ACHN (cell line): ENCODE data around the gene PNPLA1.

Experiments used
- DNase-seq: peaks from one replicate; pipeline ENCODE4 v3.0.0-alpha.2; 2015
- in situ Hi-C: cut with HindIII; loops from 2 replicates; pipeline ENCODE4 v1.10.0; 2017; ENCODE audit warnings: low sequenced_read_pairs, low pct_ligation_motif_present, low pct_unique_long_range_greater_than_20kb

PNPLA1 gene

GRCh38 chr6:36269834-36270705 is at the start of gene PNPLA1:
PNPLA1 (plus strand) TSS chr6:36270060; CDS start chr6:36270460, 400 bp downstream.
- no peak for DNase-seq

GRCh38 chr6:36220226-36220625 is 49.6 kb upstream of the PNPLA1 start:
- DNase-seq: no peak
- in situ Hi-C loops: no loop called here

More at GRCh38 chr6:36269834-36270705, at the start of gene PNPLA1:
- in situ Hi-C loops: no loop called here

DNA sequence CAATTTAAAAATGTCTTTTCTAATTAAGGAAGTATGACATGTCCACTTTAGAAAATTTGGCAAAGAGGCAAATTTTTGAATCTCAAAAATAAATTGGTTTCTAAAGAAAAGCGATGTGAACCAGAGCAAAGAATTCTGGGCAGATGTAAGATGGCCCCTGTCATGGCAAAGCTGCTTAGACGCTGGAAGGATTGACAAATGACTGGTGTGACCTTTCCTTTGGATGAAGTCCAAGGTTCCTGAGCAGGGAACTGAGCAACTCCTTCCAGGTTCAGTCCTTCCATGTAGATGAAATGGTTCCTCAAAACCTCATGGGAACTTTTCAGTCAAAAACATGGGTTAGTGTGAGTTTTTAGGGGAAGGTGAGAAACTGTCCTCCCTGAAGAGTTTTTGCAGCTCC is 48.2 kb upstream of the PNPLA1 start:
- in situ Hi-C loops: no loop called here

GRCh38 chr6:36222924-36223323 is 46.9 kb upstream of the PNPLA1 start:
- in situ Hi-C loops: no loop called here
- no peak for DNase-seq

More for the DNA sequence above, 48.2 kb upstream of the PNPLA1 start:
- DNase-seq: no peak

- DNase-seq: no peak
- in situ Hi-C loops: no loop called here
Observed at GRCh38 chr6:36223706-36224105, 46.2 kb upstream of the PNPLA1 start.

DNA sequence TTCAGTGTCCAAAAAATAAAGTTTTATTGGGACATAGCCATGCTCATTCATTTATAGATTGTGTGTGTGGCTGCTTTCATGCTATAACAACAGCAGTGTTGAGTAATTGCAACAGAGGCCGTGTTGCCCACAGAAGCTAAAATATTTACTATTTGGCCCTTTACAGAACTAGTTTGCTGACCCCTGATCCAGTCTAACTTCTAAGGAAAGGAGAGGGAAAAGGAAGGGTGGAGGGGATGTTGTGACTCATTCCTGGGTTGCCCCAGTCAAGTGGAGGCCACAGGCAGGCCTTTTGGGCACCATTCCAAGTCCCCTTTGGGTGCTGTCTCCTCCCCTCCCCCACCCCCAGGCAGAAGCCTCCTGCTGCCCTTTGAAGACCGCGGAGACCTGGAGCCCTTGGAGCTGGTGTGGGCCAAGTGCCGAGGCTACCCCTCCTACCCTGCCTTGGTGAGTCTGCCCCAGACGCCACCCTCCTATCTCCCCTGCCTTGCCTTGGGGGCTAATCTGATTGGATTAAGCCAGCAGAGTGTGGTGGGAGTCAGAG is 44.9 kb upstream of the PNPLA1 start:
- in situ Hi-C loops: no loop called here
- peak; percentile 30 for DNase-seq

DNA sequence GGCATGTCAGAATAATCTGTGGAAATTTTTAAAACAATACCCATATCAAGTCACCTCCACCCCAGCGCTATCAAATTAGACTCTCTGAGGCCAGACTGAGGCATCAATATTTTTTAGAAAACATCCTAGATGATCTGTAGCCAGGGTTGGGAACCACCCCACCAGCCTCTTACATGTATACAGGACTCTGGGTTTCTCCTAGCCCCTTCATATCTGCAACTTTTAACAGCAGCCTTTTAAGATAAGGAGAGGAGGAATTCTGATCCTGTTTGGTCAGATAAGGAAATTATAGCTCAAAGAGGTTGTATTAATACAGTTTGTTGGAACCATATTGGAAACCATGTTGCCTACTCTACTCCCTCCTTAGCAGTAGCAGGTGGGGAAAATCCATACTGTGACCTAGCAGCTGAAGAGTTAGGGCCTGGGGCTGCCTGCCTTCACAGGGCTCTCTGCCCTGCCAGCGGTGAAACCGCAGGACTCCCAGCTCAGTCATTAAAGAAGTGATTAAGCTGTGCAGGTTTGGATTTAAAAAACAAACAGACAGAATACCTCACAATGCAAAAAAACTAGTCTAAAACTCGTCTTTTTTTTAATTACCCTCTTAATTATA is 43.3 kb upstream of the PNPLA1 start:
- DNase-seq: no peak
- in situ Hi-C loops: no loop called here

DNA sequence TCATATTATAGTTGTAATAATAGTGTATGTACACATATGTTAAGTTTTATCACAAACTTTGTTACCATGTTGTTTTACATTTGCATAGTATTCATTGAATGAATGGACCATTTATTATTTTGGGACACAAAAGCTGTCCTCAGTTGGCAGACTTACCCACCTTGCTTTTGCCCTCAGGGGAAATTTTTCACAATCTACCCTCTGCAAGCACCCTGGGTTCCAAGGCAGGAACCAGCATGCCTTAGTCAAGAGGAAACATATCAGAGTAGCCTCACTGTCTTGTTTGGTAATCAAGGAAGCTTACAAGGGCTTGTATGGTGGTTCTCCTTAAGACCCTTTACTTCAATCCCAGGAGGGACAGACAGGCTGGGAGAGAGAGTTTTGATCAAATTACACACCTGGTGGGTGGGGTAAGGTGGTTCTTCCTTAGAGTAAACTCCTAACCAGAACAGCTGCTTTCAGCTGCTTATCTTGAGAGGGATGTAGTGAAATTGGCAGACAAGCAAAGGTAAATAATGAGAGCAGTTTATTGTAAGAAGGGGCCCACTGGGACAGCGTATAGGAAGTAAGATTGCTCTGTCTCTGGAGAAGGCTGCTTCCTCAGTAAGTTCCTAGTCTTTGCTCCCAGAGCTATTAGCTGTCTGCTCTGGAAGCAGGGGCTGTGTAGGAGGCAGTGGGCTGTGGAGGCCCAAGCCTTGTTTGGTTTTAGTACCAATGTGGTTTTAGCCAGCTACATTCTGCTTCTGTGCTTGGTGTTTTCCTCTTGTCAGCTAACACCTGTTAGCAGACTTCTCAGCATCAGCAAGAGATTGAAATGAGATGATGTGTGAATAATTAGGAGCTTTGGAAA is 42.3 kb upstream of the PNPLA1 start:
- in situ Hi-C loops: no loop called here
- DNase-seq: no peak

DNA sequence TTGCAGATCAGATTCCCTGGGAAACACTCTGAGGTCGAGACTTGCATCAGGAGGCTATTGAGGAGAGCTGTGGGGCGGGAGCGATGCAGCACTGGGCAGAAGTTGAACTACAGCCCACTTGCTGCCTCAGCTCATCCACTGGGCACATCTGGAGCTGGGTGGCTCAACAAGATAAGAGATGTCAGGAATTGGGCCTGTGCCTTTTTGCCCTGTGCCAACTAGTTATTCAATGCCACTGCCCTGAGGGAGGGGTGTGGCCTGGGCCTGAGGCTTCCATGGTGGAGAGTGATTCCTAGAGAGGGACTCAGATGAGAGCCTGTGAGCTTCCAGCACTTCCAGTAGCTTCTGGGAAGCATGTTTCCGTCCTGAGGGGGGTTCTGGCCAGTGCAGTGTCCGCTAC is 40.6 kb upstream of the PNPLA1 start:
- in situ Hi-C loops: no loop called here

DNA sequence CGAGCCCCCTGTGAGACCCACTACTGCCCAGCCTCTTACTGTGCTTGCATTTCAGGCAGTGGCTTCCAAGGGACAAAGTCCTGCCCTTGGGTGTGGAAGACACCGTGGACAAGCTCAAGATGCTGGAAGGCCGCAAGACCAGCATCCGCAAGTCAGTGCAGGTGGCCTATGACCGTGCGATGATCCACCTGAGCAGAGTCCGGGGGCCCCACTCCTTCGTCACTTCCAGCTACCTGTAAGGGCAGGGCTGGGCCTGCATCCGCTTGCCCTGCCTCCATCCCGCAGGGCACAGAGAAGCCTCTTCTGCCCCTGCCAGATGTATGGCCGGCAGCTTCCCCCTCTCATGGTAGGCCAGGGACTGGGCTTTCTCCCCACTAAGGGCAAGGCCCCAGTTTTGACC is 39.5 kb upstream of the PNPLA1 start:
- DNase-seq: no peak
- in situ Hi-C loops: no loop called here

More for the DNA sequence above, 40.6 kb upstream of the PNPLA1 start:
- DNase-seq: no peak

- DNase-seq: no peak
- in situ Hi-C loops: no loop called here
Observed at GRCh38 chr6:36232172-36232571, 37.7 kb upstream of the PNPLA1 start.

- DNase-seq: no peak
- in situ Hi-C loops: no loop called here
Observed at GRCh38 chr6:36235309-36235708, 34.6 kb upstream of the PNPLA1 start.

- in situ Hi-C loops: no loop called here
- DNase-seq: no peak
Observed at GRCh38 chr6:36235862-36236261, 34.0 kb upstream of the PNPLA1 start.

DNA sequence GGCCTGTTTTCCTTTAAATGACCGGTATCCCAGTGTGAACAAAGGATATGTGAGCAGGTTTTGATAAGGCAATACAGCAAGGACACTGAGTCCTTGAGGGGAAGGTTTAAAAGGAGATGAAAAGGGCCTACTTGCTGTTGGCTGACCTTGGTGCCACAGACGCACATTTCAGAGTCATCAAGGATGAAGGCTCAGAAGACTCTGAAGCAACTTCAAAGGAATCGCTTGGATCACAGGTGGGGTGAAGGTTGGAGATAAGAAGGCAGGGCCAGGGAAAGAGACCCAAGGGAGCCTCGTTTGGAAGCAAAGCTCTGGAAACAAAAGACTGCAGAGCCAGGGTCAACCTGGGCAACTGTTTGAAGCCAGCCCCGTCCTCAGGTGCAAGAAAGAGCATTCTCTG is 30.1 kb upstream of the PNPLA1 start:
- DNase-seq: no peak
- in situ Hi-C loops: no loop called here

DNA sequence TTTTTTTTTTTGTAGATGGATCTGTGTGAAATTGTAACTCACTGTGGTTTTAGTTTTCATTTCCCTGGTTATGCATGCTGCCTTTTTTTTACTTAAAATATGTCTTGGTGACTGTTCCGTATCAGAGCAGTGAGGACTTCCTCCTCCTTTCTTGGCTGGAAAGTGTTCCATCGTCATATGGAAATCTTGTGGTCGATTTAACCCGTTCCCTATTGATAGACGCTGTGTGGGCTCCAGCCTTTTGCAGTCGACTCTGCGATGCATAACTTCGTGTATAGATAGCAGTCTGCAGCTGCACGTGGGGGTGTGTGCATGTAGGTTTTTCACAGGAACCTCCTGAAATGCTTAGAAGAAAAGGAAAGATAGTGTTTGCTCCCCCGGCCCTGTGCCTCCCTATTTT is 28.1 kb upstream of the PNPLA1 start:
- in situ Hi-C loops: no loop called here
- no peak for DNase-seq

GRCh38 chr6:36242161-36242560 is 27.7 kb upstream of the PNPLA1 start:
- DNase-seq: no peak
- in situ Hi-C loops: no loop called here

DNA sequence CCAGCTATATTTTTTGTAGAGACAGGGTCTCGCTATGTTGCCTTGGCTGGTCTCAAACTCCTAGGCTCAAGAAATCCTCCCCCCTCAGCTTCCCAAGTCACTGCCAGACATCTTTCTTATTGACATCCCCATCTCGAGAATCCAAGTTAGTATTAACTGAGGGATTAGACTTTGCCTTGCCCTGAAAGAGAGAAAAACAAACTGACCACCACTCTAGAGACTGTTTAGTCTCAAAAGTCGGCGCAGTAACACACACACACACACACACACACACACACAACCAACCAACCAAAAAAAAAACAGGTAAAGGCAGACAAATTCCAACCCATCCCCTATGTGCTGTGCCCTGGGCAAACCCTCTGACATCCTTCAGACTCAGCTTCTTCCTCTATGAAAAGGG is 27.2 kb upstream of the PNPLA1 start:
- in situ Hi-C loops: no loop called here
- DNase-seq: no peak

GRCh38 chr6:36243562-36244212 is 26.2 kb upstream of the PNPLA1 start:
- no peak for DNase-seq
- in situ Hi-C loops: no loop called here
